Left ventricle myocardium inferior (tissue), 1 donor: ENCODE results near the gene SLC38A8. TPM values are rescaled to one million over a fixed set of nuclear protein-coding genes. Genes with fewer than 3 reads are reported as not detected.
A peak's percentile ranks its signal among the peaks of the same experiment; 100 is the strongest.

ENCODE experiments used
- DNase-seq: peaks from one replicate; pipeline ENCODE4 v3.0.0-alpha.2; 2020
- H3K27ac ChIP-seq: fragments of 200-600 bp; replicated peaks from 2 replicates; pipeline ENCODE4 v1.8.0; 2021
- H3K27me3 ChIP-seq: fragments of 200-600 bp; 2 replicates; pipeline ENCODE4 v1.8.0; 2021; ENCODE audit warnings: low read depth
- H3K36me3 ChIP-seq: fragments of 200-600 bp; 2 replicates; pipeline ENCODE4 v1.8.0; 2021
- H3K4me1 ChIP-seq: fragments of 200-600 bp; 2 replicates; pipeline ENCODE4 v1.8.0; 2021
- H3K4me3 ChIP-seq: fragments of 200-600 bp; 2 replicates; pipeline ENCODE4 v1.8.0; 2021; ENCODE audit warnings: mild to moderate bottlenecking, moderate library complexity
- H3K9me3 ChIP-seq: fragments of 200-600 bp; replicated peaks from 2 replicates; pipeline ENCODE4 v1.8.0; 2021
- intact Hi-C: fragments of 100-400 bp; cut with micrococcal nuclease; formaldehyde crosslinking; loops from one replicate; pipeline ENCODE4 v1.11.0; 2022
- total RNA-seq: library from RNA; stranded (reverse); fragmentation: NEBNext Ultra II Directional; extraction: Animal tissue kit (Norgen Biotek cat#: 25700); gene quantifications from one replicate; pipeline ENCODE4 v1.2.1, GENCODE V29; 2021
- TF ChIP-seq, protein P1 (sequence below): fragments of 200-600 bp; IDR thresholded peaks from 2 replicates; pipeline ENCODE4 v1.8.0; 2021; ENCODE audit warnings: antibody characterized with exemption, mild to moderate bottlenecking, borderline replicate concordance
- donor health status: DM: no; HTN: yes; CAD: no; lungs with severe emphysema.

SLC38A8 gene
- total RNA-seq, 1 donor from 2014 or later, result not detected

DNA sequence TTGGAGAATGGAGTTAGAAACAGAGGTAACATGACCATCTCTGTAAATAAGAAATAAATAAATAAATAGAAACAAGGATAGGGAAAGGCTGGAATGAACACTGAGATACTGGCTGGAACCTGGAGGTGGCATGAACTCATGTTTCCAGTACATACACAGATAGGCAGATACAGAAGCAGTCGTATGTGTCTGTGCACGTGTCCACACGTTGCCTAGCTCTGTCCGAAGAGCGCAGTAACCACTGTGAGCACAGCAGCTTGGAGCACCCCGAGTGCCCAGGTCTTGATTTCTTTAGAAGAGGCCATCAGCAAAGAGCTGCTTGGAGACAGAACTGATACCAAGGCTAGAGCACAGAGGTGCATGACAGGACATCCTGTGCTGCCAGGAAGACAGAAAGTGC lies 37.1 kb upstream of the SLC38A8 start:
- H3K27me3 ChIP-seq, result no peaks in the 10 kb centered on the region

DNA sequence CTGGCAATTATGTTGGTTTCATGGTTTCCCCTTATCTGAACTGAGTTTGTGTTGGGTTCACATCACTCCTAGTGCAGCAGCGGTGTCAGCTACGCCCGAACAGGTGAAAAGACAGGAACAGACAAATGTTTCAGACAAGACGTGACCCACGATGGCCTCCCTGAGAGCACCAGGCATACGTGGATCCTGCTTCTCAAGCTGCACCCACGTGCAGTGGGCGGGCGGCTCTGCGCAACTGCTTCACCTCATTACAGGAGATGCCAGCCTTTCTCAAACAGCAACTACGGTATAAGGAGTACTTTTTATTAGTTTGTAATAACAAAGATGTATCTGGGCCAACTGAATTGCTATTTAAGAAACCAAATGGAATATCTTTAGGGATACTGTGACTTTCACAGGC lies 32.8 kb upstream of the SLC38A8 start:
- Histone ChIP-seq H3K36me3 (peaks cover 88% of the 10 kb centered on the region), H3K4me1 (peaks cover 58% of the 10 kb centered on the region), H3K27ac (peak overlapping the region; percentile 92), H3K27me3 (no peaks in the 10 kb centered on the region), H3K4me3 (peak overlapping the region; percentile 18), H3K9me3 (no peaks in the 10 kb centered on the region)
- TF ChIP-seq, protein P1, sequence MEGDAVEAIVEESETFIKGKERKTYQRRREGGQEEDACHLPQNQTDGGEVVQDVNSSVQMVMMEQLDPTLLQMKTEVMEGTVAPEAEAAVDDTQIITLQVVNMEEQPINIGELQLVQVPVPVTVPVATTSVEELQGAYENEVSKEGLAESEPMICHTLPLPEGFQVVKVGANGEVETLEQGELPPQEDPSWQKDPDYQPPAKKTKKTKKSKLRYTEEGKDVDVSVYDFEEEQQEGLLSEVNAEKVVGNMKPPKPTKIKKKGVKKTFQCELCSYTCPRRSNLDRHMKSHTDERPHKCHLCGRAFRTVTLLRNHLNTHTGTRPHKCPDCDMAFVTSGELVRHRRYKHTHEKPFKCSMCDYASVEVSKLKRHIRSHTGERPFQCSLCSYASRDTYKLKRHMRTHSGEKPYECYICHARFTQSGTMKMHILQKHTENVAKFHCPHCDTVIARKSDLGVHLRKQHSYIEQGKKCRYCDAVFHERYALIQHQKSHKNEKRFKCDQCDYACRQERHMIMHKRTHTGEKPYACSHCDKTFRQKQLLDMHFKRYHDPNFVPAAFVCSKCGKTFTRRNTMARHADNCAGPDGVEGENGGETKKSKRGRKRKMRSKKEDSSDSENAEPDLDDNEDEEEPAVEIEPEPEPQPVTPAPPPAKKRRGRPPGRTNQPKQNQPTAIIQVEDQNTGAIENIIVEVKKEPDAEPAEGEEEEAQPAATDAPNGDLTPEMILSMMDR, result no peak
- intact Hi-C loops, result no loop called here
- DNase-seq, result no peak

More for the DNA sequence above, 37.1 kb upstream of the SLC38A8 start:
- no peak for DNase-seq
- TF ChIP-seq, protein P1, result no peak
- intact Hi-C loops, result loop anchor here (10.0 kb wide), 1 partner anchor 105 kb away; the partner anchor contains the start of gene TAF1C
- H3K4me3 ChIP-seq, result no peak overlapping the region
- H3K36me3 ChIP-seq, result peaks cover 89% of the 10 kb centered on the region
- H3K4me1 ChIP-seq, result peaks cover 45% of the 10 kb centered on the region
- H3K9me3 ChIP-seq, result no peaks in the 10 kb centered on the region
- peak overlapping the region; percentile 65 for H3K27ac ChIP-seq

DNA sequence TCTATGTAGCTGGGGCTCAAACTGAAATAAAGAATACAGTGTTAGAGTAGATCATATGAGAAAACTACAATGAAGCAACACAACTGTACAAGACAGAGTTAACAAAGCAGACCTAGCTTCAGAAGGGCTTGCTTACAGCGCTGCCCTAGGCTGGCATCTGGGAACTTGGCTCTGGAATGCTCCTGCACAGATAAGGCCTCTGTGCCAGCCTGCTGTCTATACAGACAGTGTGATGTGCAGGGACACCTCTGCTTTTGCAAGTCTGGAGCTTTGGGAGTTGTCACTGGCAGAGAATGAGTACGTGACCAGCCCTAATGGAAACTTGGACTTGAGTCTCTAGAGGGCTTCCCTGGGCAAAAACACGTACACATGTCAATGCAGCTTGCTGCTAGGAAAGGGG lies 32.1 kb upstream of the SLC38A8 start:
- peak; percentile 61 for DNase-seq
- intact Hi-C loops, result no loop called here
- peaks cover 52% of the 10 kb centered on the region for H3K4me1 ChIP-seq
- TF ChIP-seq, protein P1, result no peak
- no peak overlapping the region for H3K4me3 ChIP-seq
- no peaks in the 10 kb centered on the region for H3K27me3 ChIP-seq
- peak overlapping the region; percentile 92 for H3K27ac ChIP-seq
- no peaks in the 10 kb centered on the region for H3K9me3 ChIP-seq
- H3K36me3 ChIP-seq, result peaks cover 88% of the 10 kb centered on the region

DNA sequence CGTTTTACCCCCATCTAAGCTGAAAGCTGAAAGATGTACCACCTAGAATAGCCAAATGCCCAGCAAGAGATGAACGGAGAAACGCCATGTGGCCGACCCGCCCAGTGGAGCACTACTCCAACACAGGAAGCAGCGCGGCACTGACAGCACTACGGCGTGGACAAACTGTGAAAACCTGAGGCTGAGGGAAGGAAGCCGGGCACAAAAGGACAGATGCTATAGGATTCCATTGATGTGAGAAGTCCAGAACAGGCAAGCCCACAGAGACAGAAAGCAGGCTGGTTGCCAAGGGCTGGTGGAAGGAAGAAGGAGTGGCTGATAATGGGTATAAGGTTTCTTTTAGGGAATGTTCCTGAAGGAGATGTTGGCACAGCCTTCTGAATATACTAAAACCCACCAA lies 29.4 kb upstream of the SLC38A8 start:
- Histone ChIP-seq H3K9me3 (no peaks in the 10 kb centered on the region), H3K36me3 (peaks cover 96% of the 10 kb centered on the region), H3K27me3 (no peaks in the 10 kb centered on the region), H3K4me1 (peaks cover 44% of the 10 kb centered on the region), H3K4me3 (no peak overlapping the region), H3K27ac (peak overlapping the region; percentile 92)
- no peak for DNase-seq
- intact Hi-C loops, result no loop called here
- TF ChIP-seq, protein P1, result no peak

DNA sequence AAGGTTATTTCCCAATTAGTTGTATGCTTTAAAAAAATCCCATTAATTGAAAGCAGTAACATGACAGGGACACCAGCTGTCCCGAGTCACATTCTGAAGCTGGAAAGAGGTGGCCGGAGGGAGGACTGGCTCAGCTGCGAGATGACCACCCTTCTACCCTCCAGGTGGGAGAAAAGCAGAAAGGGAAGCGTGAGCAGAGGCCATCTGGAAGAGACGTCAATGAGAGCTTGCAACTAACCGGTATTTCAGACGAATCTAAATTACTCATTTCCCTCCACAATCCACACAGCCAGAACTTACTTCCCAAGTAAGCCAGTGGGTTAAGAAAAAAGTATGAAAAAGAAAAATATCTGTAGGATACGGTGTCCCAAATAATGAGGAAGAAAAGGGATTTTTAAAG lies 28.5 kb upstream of the SLC38A8 start:
- TF ChIP-seq, protein P1, result no peak
- no peak for DNase-seq
- Histone ChIP-seq H3K36me3 (peaks cover 96% of the 10 kb centered on the region), H3K27ac (no peak overlapping the region), H3K9me3 (no peaks in the 10 kb centered on the region), H3K4me3 (no peak overlapping the region), H3K27me3 (no peaks in the 10 kb centered on the region), H3K4me1 (peaks cover 40% of the 10 kb centered on the region)
- intact Hi-C loops, result no loop called here

DNA sequence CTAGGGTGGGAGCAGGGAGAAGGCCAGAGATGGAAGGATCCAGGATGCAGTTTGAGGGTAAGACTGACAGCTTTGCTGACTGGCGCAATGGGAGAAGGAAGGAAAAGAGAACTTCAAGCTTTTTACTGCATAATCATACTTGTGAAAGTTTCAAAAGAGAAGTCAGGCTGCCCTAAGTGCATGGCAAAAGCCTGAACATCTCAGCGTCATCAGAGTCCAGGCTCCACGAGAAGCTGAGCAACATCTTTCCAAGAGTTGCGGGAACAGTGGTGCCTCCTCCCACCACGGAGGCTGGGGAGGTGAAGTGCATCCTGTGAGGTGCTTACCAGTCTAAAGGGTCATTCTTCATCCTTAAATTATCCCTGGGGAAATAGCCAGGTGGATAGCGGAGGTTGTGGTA lies 26.9 kb upstream of the SLC38A8 start:
- Histone ChIP-seq H3K27me3 (no peaks in the 10 kb centered on the region), H3K4me3 (no peak overlapping the region), H3K4me1 (peaks cover 27% of the 10 kb centered on the region), H3K27ac (no peak overlapping the region), H3K36me3 (peaks cover 96% of the 10 kb centered on the region), H3K9me3 (no peaks in the 10 kb centered on the region)
- no peak for DNase-seq
- TF ChIP-seq, protein P1, result no peak
- intact Hi-C loops, result loop anchor here (10.0 kb wide), 1 partner anchor 105 kb away; the partner anchor contains the start of gene NECAB2
